Nephron (organoid): ENCODE measurements around the gene IDUA.

Experiments used
- H3K27ac Mint-ChIP-seq, 3 experiments: 2 replicates each; pipeline ENCODE4 v1.8.0; 2020; ENCODE audit warnings: mixed read lengths in 3 of 3, mild to moderate bottlenecking in 2 of 3, moderate library complexity in 1 of 3
- H3K27me3 Mint-ChIP-seq: 2 replicates; pipeline ENCODE4 v1.8.0; 2021; ENCODE audit warnings: low read depth, mild to moderate bottlenecking, moderate library complexity, mixed read lengths
- H3K36me3 Mint-ChIP-seq: 2 replicates; pipeline ENCODE4 v1.8.0; 2020; ENCODE audit warnings: low read depth, mixed read lengths
- H3K4me1 Mint-ChIP-seq: 2 replicates; pipeline ENCODE4 v1.8.0; 2020; ENCODE audit warnings: mixed read lengths
- H3K4me3 Mint-ChIP-seq, 3 experiments: 2 replicates each; pipeline ENCODE4 v1.8.0; 2020; ENCODE audit warnings: mild to moderate bottlenecking in 3 of 3, mixed read lengths in 3 of 3, moderate library complexity in 2 of 3
- H3K9me3 Mint-ChIP-seq: 2 replicates; pipeline ENCODE4 v1.8.0; 2020; ENCODE audit warnings: mixed read lengths
- TF ChIP-seq, protein P1 (sequence below), 3 experiments: fragments of 200-600 bp; sonication (generic); IDR thresholded peaks; one replicate each; pipeline ENCODE4 v1.5.0; 2021; ENCODE audit warnings: antibody characterized with exemption in 3 of 3; ENCODE audit not compliant: unreplicated experiment in 3 of 3

Gene IDUA

DNA sequence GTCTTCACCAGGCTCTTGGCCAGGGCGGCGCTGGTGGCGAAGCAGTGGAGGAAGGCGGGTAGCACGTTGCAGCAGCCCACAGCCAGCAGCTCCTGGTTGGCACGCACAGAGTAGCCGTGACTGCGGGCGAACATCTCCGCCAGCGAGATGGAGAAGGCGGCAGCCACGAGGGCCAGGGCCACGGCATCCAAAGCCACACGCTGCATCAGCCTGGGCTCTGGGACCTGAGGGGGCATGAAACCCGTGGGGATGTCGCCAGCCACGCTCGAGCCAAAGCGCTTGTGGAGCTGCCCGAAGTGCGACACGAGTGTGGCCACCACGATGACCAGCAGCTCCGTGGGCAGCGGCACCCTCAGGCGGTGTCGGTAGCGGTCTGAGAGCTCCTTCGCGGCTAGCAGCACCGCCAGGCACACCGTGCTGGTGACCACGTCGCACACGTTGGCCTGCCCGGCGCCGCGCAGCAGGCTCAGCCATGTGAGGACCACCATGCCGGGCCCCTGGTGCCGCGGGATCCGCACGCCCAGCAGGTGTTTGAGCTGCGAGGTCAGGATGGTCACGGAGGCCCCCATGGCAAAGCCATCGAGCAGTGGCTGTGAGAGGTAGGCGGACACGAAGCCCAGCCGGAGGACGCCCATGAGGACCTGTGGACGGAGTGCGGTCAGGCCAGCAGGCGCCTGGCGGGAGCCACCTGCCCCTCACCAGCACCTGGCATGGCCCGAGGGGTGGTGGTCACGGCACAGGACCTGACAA is 3.1 kb downstream of the IDUA start:
- TF ChIP-seq, protein P1, sequence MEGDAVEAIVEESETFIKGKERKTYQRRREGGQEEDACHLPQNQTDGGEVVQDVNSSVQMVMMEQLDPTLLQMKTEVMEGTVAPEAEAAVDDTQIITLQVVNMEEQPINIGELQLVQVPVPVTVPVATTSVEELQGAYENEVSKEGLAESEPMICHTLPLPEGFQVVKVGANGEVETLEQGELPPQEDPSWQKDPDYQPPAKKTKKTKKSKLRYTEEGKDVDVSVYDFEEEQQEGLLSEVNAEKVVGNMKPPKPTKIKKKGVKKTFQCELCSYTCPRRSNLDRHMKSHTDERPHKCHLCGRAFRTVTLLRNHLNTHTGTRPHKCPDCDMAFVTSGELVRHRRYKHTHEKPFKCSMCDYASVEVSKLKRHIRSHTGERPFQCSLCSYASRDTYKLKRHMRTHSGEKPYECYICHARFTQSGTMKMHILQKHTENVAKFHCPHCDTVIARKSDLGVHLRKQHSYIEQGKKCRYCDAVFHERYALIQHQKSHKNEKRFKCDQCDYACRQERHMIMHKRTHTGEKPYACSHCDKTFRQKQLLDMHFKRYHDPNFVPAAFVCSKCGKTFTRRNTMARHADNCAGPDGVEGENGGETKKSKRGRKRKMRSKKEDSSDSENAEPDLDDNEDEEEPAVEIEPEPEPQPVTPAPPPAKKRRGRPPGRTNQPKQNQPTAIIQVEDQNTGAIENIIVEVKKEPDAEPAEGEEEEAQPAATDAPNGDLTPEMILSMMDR (IDR thresholded peaks at IDR 0.05; ENCODE audit: unreplicated experiment in 3 of 3): no peak
- H3K36me3 Mint-ChIP-seq: no peaks in the 10 kb centered on the region
- no peaks in the 10 kb centered on the region for H3K9me3 Mint-ChIP-seq
- no peaks in the 10 kb centered on the region for H3K27me3 Mint-ChIP-seq
- no peak overlapping the region for H3K27ac Mint-ChIP-seq
- no peak overlapping the region for H3K4me3 Mint-ChIP-seq
- peaks cover 6% of the 10 kb centered on the region for H3K4me1 Mint-ChIP-seq

DNA sequence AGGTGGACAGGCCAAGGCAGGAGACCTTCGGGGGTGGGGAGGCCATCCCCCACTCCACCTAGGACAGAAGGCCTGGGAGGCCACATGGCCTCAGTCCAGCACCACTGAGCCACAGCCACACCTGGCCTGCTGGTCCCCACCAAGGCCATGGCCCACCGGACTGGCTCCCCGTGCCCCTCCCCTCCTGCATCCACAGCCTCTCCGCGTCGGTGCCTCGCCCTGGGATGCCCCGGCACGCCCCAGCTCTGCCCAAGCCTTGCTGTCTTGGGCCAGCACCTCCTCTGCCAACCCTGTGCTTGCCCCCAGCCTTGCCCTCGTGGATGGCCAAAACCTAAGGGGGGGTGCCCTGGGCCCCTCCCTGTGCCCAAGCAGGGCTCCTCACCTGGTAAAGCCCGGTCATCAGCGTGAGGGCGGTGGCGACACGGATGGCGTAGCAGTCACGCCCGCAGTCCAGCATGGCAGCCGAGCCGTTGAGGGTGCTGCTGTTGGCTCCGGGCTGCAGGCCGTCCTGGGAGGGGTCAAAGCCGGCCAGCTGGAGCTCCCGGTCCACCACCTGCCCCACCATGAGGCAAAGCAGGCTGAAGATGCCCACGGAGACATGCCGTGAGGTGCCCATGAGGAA is 4.0 kb downstream of the IDUA start:
- H3K27ac Mint-ChIP-seq: no peak overlapping the region
- H3K4me1 Mint-ChIP-seq: peaks cover 6% of the 10 kb centered on the region
- H3K9me3 Mint-ChIP-seq: no peaks in the 10 kb centered on the region
- no peak overlapping the region for H3K4me3 Mint-ChIP-seq
- no peaks in the 10 kb centered on the region for H3K36me3 Mint-ChIP-seq
- TF ChIP-seq, protein P1 (IDR thresholded peaks at IDR 0.05; ENCODE audit: unreplicated experiment in 3 of 3): no peak
- H3K27me3 Mint-ChIP-seq: peaks cover 9% of the 10 kb centered on the region

DNA sequence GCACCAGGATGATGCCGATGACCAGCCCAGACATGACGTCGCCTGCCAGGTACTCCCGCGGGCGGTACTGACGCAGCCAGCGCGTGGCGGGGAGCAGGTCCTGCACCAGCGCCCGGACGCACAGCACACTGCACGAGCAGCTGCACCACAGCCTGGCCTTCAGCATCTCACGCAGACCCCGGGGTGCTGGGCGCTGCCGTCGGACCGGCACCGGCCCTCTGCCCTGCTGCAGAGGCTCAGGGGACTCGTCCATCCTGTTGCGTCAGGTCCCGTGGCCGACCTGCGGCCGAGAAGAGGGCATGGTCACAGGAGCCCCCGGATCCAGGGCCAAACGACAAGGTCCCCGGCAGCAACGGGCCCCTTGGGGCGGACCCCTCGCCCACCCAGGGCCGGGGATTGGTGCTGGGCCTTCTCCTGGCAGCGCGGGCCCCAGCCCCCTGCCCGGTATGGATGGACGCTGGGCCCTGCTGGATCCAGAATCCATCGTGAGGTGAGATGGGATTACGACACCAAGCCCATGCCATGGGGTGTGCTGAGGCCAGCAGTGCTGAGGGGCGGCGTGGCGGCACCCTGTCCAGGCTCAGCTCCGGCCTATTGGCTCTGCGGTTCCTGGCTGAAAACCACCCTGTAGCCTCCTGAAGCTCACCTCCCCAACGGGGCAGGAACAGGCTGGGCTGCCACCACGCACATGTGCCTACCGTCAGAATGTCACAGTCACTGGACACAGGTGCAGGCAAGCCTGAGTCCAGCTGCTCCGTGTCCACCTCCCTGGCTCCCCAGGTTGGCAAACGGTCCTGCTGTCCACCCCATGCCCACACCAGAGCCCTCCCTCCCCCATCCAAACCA is 4.8 kb downstream of the IDUA start:
- Mint-ChIP-seq H3K4me3 (no peak overlapping the region), H3K36me3 (no peaks in the 10 kb centered on the region), H3K27ac (peak overlapping the region in 1 of 3 experiments; percentile 96), H3K4me1 (no peaks in the 10 kb centered on the region), H3K27me3 (peaks cover 12% of the 10 kb centered on the region), H3K9me3 (no peaks in the 10 kb centered on the region)
- TF ChIP-seq, protein P1 (IDR thresholded peaks at IDR 0.05; ENCODE audit: unreplicated experiment in 3 of 3): no peak

DNA sequence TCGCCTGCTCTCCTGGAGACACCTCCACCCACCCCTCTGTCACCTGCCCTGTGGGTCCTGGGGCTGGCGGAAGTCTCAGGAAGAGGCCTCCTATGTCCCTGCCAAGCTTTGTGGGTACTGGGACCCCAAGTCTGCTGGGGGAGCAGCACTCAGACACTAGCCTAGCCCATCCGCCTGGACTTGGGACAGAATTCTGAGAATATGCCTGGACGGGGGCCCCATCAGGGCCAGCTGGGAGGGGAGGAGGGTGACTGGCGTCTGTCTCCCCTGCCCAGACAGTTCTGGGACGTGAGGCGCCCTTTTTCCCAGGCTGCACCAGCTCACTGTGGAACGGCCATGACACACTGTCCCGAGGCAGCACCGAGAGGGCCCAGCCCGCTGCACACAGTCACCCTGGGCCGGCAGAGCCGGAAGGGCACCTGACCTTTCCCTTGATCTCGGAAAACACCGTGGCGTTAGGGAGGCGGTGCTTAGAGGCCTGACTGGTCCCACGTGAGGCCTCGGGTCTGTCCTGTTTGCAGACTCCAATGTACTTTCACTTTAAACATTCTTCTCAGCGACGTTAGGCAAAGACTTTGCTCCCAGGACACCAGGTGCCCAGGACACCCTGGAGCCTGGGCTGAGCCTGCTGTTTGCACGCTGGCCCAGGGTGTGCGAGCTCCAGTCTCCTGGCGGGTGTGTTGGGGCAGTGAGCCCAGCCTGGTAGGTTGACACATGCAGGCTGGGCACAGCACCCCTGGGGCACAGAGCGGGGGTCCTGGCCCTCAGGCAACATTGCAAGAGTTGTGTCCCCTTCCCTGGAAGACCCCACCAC is 5.7 kb downstream of the IDUA start:
- no peaks in the 10 kb centered on the region for H3K4me1 Mint-ChIP-seq
- no peaks in the 10 kb centered on the region for H3K36me3 Mint-ChIP-seq
- TF ChIP-seq, protein P1 (IDR thresholded peaks at IDR 0.05; ENCODE audit: unreplicated experiment in 3 of 3): no peak
- no peaks in the 10 kb centered on the region for H3K9me3 Mint-ChIP-seq
- peak overlapping the region in 2 of 3 experiments; percentile 38 to 54 for H3K4me3 Mint-ChIP-seq
- peak overlapping the region; percentile 61 to 96 (median 65) for H3K27ac Mint-ChIP-seq
- H3K27me3 Mint-ChIP-seq: peaks cover 17% of the 10 kb centered on the region

DNA sequence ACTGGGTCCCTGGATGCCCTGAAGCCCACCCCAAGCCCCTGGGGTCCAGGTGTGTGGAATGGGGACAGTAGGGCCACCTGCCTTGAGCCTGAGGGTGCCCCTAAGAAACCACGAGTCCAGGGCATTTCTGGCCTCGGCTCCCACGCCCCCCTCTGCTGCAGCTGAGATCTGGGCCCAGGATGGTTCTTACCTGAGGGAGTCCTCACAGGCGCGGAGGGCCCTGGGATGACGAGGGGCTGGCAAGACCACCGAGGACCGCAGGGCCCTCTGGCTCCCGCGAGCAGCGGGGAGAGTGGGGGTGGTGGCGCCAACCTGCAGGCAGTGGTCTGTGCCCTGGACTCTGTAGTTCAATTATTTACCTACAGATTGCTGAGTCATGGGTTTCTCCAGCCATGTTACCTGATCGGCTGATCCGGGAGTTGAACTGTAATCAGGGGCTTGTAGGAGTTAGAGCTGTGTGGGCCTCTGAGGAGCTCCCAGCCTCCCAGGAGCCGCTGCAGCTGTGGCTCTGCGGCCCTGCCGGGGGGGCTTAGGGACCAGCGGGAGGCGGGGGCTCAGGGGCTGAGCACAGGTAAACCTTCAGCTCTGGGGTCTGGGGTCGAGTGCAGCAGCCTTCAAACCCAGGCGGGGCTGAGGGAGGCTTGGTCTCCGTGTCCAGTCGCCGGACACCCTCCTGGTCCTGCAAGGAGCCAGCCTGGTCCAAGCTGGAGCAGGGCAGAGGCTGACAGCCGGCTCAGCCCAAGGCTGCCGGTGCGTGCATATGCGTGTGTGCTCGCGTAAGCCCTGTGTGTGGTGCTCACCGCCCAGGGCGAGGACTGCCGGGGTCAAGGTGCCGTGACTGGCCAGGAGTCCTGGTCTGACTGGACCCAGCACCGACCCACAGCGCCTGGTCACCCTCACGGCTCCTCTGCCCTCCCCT is 6.5 kb downstream of the IDUA start, which contains the start of gene SLC26A1:
Gene SLC26A1, minus strand, starts transcription at position 294 of the 919 bp plus-strand sequence. CDS start 1,701 bp downstream, outside the sequence.
- H3K27ac Mint-ChIP-seq: peak within 1 kb of the TSS; percentile 64 to 96 (median 65)
- TF ChIP-seq, protein P1 (IDR thresholded peaks at IDR 0.05; ENCODE audit: unreplicated experiment in 3 of 3): no peak
- no peaks in the 10 kb centered on the region for H3K9me3 Mint-ChIP-seq
- no peaks in the 10 kb centered on the region for H3K36me3 Mint-ChIP-seq
- no peaks in the 10 kb centered on the region for H3K4me1 Mint-ChIP-seq
- peaks cover 24% of the 10 kb centered on the region for H3K27me3 Mint-ChIP-seq
- peak within 1 kb of the TSS in 2 of 3 experiments; percentile 38 to 54 for H3K4me3 Mint-ChIP-seq
